PC-3 (cell line): ENCODE data around the gene RNF149. TPM values are rescaled to one million over a fixed set of nuclear protein-coding genes. Genes with fewer than 3 reads are reported as not detected.

Experiments
- ATAC-seq: fragments of 200-7000 bp; cut with Tn5 transposase; 2 replicates; pipeline ENCODE4 v1.9.1; 2020; ENCODE audit warnings: mild to moderate bottlenecking, moderate library complexity
- BruUV-seq: library from RNA; stranded (reverse); fragments of 400-500 nt; replicated peaks from 2 replicates; lab custom pipeline; 2021; lab: Mats Ljungman, UMichigan
- CTCF ChIA-PET: fragments of 300-600 bp; sonication (Branson Sonifier 250); formaldehyde crosslinking; loops from one replicate; lab custom pipeline; 2022; ENCODE audit warnings: antibody characterized with exemption; lab: Charles Lee
- POLR2A ChIA-PET: fragments of 300-600 bp; sonication (Branson Sonifier 250); formaldehyde crosslinking; loops from one replicate; lab custom pipeline; 2022; ENCODE audit warnings: antibody characterized with exemption; ENCODE audit not compliant: unreplicated experiment; lab: Charles Lee
- DNase-seq: peaks from one replicate; pipeline ENCODE4 v3.0.0-alpha.2; 2015
- H2AFZ ChIP-seq: fragments of 300-600 bp; sonication (generic); 2 replicates; pipeline ENCODE4 v1.6.0; 2016; ENCODE audit warnings: antibody characterized with exemption, low read length
- H3F3A ChIP-seq: fragments of 300-600 bp; sonication (generic); one replicate; pipeline ENCODE4 v1.6.0; 2017; ENCODE audit warnings: antibody characterized with exemption, low read length, control low read depth, mild to moderate bottlenecking; ENCODE audit not compliant: unreplicated experiment
- H3K27ac ChIP-seq: fragments of 300-600 bp; sonication (generic); 2 replicates; pipeline ENCODE4 v1.5.1; 2016; ENCODE audit warnings: mild to moderate bottlenecking, low read length
- H3K27me3 ChIP-seq: fragments of 300-600 bp; sonication (generic); 2 replicates; pipeline ENCODE4 v1.6.1; 2016; ENCODE audit warnings: low read length, mixed read lengths
- H3K36me3 ChIP-seq: fragments of 300-600 bp; sonication (generic); 2 replicates; pipeline ENCODE4 v1.6.1; 2016; ENCODE audit warnings: low read depth, mixed run types, low read length, mixed read lengths
- H3K4me1 ChIP-seq: fragments of 300-600 bp; sonication (generic); 2 replicates; pipeline ENCODE4 v1.5.1; 2016; ENCODE audit warnings: low read length; ENCODE audit not compliant: insufficient read depth
- H3K4me2 ChIP-seq: fragments of 300-600 bp; sonication (generic); 2 replicates; pipeline ENCODE4 v1.6.0; 2016; ENCODE audit warnings: low read length
- H3K4me3 ChIP-seq: fragments of 300-600 bp; sonication (generic); 2 replicates; pipeline ENCODE4 v1.5.1; 2016; ENCODE audit warnings: mild to moderate bottlenecking, low read length, mixed read lengths
- H3K79me2 ChIP-seq: fragments of 300-600 bp; sonication (generic); 2 replicates; pipeline ENCODE4 v1.6.1; 2017; ENCODE audit warnings: low read length, mixed read lengths
- H3K9ac ChIP-seq: fragments of 300-600 bp; sonication (generic); 2 replicates; pipeline ENCODE4 v1.6.0; 2016; ENCODE audit warnings: mild to moderate bottlenecking, low read length
- H3K9me2 ChIP-seq: fragments of 300-600 bp; sonication (generic); replicated peaks from 2 replicates; pipeline ENCODE4 v1.6.1; 2016; ENCODE audit warnings: mixed run types, low read length, mixed read lengths
- H3K9me3 ChIP-seq: fragments of 300-600 bp; sonication (generic); 2 replicates; pipeline ENCODE4 v1.6.1; 2016; ENCODE audit warnings: low read length, mixed read lengths
- H4K20me1 ChIP-seq: fragments of 300-600 bp; sonication (generic); 2 replicates; pipeline ENCODE4 v1.6.1; 2016; ENCODE audit warnings: low read length, mixed read lengths
- EZH2 ChIP-seq: fragments of 300-600 bp; sonication (generic); IDR thresholded peaks from one replicate; pipeline ENCODE4 v1.6.1; 2017; ENCODE audit warnings: antibody characterized with exemption, mild to moderate bottlenecking, low read length; ENCODE audit not compliant: unreplicated experiment
- EZH2phosphoT487 ChIP-seq: fragments of 300-600 bp; sonication (generic); IDR thresholded peaks from 2 replicates; pipeline ENCODE4 v1.6.1; 2018; ENCODE audit warnings: mild to moderate bottlenecking, antibody characterized with exemption, low read length, borderline replicate concordance
- intact Hi-C: fragments of 100-400 bp; cut with micrococcal nuclease; formaldehyde crosslinking; loops from 2 replicates; pipeline ENCODE4 v1.9.0; 2023
- total RNA-seq: library from RNA; depleted of rRNA; stranded (reverse); fragments of >200 nt; gene quantifications from 2 replicates; pipeline ENCODE4 v1.2.3, GENCODE V29; 2014
- TF ChIP-seq, protein P1 (sequence below): fragments of 300-600 bp; sonication (generic); conservative IDR thresholded peaks from 2 replicates; pipeline ENCODE4 v1.5.1; 2017; ENCODE audit warnings: antibody characterized with exemption, low read depth, mild to moderate bottlenecking, low read length

Gene RNF149
- total RNA-seq, 1 experiment from 2014 or later, result 47.3 TPM

DNA sequence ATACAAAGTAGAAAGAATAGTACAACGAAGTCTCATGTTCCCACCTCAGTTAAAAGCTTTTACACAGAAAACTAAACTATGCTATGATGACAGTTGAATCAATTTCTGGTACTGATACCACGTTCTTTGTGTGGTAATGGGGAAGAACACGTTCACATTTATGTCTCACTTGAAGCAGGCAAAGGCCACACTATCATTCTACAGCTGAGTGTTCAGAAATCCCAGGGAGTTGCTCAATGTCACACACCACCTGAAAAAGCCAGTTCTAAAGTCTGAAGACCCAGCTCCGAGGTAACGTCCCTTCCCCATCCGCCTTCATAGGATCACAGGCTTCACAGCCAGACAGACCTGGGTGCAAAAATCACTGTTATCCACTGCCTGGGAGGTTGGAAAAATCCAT, 8.9 kb downstream of the RNF149 start:
- H3F3A ChIP-seq, result no peaks in the 10 kb centered on the region
- no peak overlapping the region for H3K4me2 ChIP-seq
- no peaks in the 10 kb centered on the region for H3K9me2 ChIP-seq
- TF ChIP-seq, protein P1, sequence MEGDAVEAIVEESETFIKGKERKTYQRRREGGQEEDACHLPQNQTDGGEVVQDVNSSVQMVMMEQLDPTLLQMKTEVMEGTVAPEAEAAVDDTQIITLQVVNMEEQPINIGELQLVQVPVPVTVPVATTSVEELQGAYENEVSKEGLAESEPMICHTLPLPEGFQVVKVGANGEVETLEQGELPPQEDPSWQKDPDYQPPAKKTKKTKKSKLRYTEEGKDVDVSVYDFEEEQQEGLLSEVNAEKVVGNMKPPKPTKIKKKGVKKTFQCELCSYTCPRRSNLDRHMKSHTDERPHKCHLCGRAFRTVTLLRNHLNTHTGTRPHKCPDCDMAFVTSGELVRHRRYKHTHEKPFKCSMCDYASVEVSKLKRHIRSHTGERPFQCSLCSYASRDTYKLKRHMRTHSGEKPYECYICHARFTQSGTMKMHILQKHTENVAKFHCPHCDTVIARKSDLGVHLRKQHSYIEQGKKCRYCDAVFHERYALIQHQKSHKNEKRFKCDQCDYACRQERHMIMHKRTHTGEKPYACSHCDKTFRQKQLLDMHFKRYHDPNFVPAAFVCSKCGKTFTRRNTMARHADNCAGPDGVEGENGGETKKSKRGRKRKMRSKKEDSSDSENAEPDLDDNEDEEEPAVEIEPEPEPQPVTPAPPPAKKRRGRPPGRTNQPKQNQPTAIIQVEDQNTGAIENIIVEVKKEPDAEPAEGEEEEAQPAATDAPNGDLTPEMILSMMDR, result no peak
- TF ChIP-seq EZH2phosphoT487 (no peak), EZH2 (no peak)
- peaks cover 14% of the 10 kb centered on the region; the same call in 1 of the 2 replicates for H3K36me3 ChIP-seq
- no TSS peak for BruUV-seq
- intact Hi-C loops, result no loop called here
- H4K20me1 ChIP-seq, result peaks cover 59% of the 10 kb centered on the region
- ATAC-seq, result no peak
- no peak overlapping the region for H3K4me3 ChIP-seq
- H3K9ac ChIP-seq, result no peak overlapping the region
- H3K9me3 ChIP-seq, result no peaks in the 10 kb centered on the region
- H3K79me2 ChIP-seq, result peaks cover 98% of the 10 kb centered on the region
- CTCF ChIA-PET, result no interaction called here
- no peak overlapping the region for H2AFZ ChIP-seq
- peaks cover 24% of the 10 kb centered on the region for H3K4me1 ChIP-seq
- POLR2A ChIA-PET, result no interaction called here
- H3K27me3 ChIP-seq, result no peaks in the 10 kb centered on the region
- H3K27ac ChIP-seq, result no peak overlapping the region
- no peak for DNase-seq

DNA sequence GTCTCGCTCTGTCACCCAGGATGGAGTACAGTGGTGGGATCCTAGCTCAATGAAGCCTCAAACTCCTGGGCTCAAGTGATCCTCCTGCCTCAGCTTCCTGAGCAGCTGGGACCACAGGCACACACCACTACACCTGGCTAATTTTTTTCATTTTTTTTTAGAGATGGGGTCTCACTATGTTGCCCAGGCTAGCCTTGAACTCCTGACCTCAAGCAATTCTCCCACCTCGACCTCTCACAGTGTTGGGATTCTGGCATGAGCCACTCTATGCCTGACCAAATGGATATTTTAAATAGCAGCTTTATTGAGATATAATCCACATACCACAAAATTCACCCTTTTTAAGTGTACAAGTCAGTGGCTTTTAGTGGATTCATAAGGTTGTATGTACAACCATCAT, 11.1 kb downstream of the RNF149 start:
- Histone ChIP-seq H3K4me2 (no peak overlapping the region), H3K4me1 (peaks cover 9% of the 10 kb centered on the region), H3K27ac (no peak overlapping the region), H3K27me3 (no peaks in the 10 kb centered on the region), H3K4me3 (no peak overlapping the region), H3K79me2 (peaks cover 92% of the 10 kb centered on the region), H3K9ac (no peak overlapping the region), H4K20me1 (peaks cover 51% of the 10 kb centered on the region), H2AFZ (no peak overlapping the region), H3K9me3 (no peaks in the 10 kb centered on the region), H3K9me2 (no peaks in the 10 kb centered on the region), H3K36me3 (peaks cover 25% of the 10 kb centered on the region; the same call in 1 of the 2 replicates), H3F3A (no peaks in the 10 kb centered on the region)
- intact Hi-C loops, result no loop called here
- no peak for ATAC-seq
- CTCF ChIA-PET, result no interaction called here
- POLR2A ChIA-PET, result no interaction called here
- no TSS peak for BruUV-seq
- TF ChIP-seq EZH2 (no peak), EZH2phosphoT487 (no peak)
- TF ChIP-seq, protein P1, result no peak
- no peak for DNase-seq

DNA sequence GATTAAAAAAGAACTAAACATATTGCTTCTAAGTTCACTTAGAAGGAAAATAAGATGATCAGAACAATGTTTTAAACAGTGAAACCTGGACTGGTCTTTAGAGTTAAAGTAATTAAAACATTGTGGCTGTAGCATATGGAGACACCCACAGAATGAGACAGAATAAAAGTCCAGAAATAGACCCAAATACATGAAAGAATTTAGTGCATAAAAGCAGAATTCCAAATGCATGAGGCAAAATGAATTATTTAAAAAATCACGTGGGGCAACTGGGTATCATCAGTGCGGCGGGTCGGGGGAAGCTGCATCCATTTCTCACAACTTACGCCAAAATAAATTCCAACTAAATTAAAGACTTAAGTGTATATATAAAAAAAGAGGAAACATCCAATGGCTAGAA, 12.1 kb downstream of the RNF149 start:
- no peak overlapping the region for H3K4me2 ChIP-seq
- H3K79me2 ChIP-seq, result peaks cover 87% of the 10 kb centered on the region
- POLR2A ChIA-PET, result interaction anchor here (0.7 kb wide), 1 partner anchor 87 kb away, joined by 4 read pairs; no protein-coding TSS in a partner anchor

More for the DNA sequence above, 12.1 kb downstream of the RNF149 start:
- H3K4me3 ChIP-seq, result no peak overlapping the region
- H3K4me1 ChIP-seq, result no peaks in the 10 kb centered on the region; the same call in 1 of the 2 replicates
- TF ChIP-seq, protein P1, result no peak
- no peak for TF ChIP-seq EZH2
- TF ChIP-seq EZH2phosphoT487, result no peak
- H3K9me2 ChIP-seq, result no peaks in the 10 kb centered on the region
- no peak overlapping the region for H3K9ac ChIP-seq
- peaks cover 28% of the 10 kb centered on the region for H3K36me3 ChIP-seq
- ATAC-seq (no peak), DNase-seq (no peak)
- H4K20me1 ChIP-seq, result peaks cover 41% of the 10 kb centered on the region
- H3K27ac ChIP-seq, result no peak overlapping the region
- BruUV-seq, result no TSS peak
- intact Hi-C loops, result no loop called here
- H3K27me3 ChIP-seq, result no peaks in the 10 kb centered on the region
- no peaks in the 10 kb centered on the region for H3F3A ChIP-seq
- CTCF ChIA-PET, result no interaction called here
- H2AFZ ChIP-seq, result no peak overlapping the region
- H3K9me3 ChIP-seq, result no peaks in the 10 kb centered on the region
